ENCODE measurements around the gene MAL.

Gene MAL

GRCh38 chr2:94990956-94991355, 34.6 kb upstream of the MAL start:
- H3K4me3 Mint-ChIP-seq = no peak overlapping the region
- no peaks in the 10 kb centered on the region for H3K36me3 Mint-ChIP-seq (ENCODE audit: insufficient read depth)
- peaks cover 40% of the 10 kb centered on the region for H3K27me3 Mint-ChIP-seq
- no peak for ATAC-seq (replicated peaks; ENCODE audit: extremely low read depth, poor library complexity, severe bottlenecking)
- no peak overlapping the region for H3K27ac Mint-ChIP-seq (ENCODE audit: low read depth)
- H3K9me3 Mint-ChIP-seq = no peaks in the 10 kb centered on the region
- no peaks in the 10 kb centered on the region for H3K4me1 Mint-ChIP-seq
- DNase-seq (ENCODE audit: low spot score in 2 of 2) = no peak

DNA sequence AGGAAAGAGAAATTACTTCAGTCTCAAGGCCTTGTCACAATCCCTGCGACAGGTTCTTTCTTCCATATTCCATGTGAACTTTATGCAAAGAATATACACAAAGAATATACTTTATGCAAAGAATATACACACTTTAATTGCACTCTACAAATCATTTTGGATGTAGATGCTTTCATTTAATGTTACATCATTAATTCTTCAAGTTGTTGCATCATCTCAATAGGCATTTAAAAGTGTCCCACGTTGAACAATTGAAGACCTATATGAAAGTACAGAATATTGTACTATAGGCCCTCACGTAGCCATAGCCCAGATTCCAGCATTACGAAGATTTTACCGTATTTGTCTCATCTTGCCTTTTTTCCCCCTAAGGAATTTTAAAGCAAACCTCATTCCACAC, 33.1 kb upstream of the MAL start:
- H3K27me3 Mint-ChIP-seq = peaks cover 43% of the 10 kb centered on the region
- H3K27ac Mint-ChIP-seq (ENCODE audit: low read depth) = no peak overlapping the region

GRCh38 chr2:94993176-94994062, 32.1 kb upstream of the MAL start:
- H3K4me3 Mint-ChIP-seq = no peak overlapping the region
- H3K27ac Mint-ChIP-seq (ENCODE audit: low read depth) = no peak overlapping the region
- no peak for ATAC-seq (replicated peaks; ENCODE audit: extremely low read depth, poor library complexity, severe bottlenecking)
- H3K36me3 Mint-ChIP-seq (ENCODE audit: insufficient read depth) = no peaks in the 10 kb centered on the region
- no peak for DNase-seq (ENCODE audit: low spot score in 2 of 2)
- no peaks in the 10 kb centered on the region for H3K9me3 Mint-ChIP-seq
- H3K4me1 Mint-ChIP-seq = no peaks in the 10 kb centered on the region
- peaks cover 47% of the 10 kb centered on the region for H3K27me3 Mint-ChIP-seq

More for the DNA sequence above, 33.1 kb upstream of the MAL start:
- Mint-ChIP-seq H3K4me1 (no peaks in the 10 kb centered on the region), H3K9me3 (no peaks in the 10 kb centered on the region), H3K36me3 (ENCODE audit: insufficient read depth) (no peaks in the 10 kb centered on the region), H3K4me3 (no peak overlapping the region)
- DNase-seq (ENCODE audit: low spot score in 2 of 2) (no peak), ATAC-seq (replicated peaks; ENCODE audit: extremely low read depth, poor library complexity, severe bottlenecking) (no peak)

DNA sequence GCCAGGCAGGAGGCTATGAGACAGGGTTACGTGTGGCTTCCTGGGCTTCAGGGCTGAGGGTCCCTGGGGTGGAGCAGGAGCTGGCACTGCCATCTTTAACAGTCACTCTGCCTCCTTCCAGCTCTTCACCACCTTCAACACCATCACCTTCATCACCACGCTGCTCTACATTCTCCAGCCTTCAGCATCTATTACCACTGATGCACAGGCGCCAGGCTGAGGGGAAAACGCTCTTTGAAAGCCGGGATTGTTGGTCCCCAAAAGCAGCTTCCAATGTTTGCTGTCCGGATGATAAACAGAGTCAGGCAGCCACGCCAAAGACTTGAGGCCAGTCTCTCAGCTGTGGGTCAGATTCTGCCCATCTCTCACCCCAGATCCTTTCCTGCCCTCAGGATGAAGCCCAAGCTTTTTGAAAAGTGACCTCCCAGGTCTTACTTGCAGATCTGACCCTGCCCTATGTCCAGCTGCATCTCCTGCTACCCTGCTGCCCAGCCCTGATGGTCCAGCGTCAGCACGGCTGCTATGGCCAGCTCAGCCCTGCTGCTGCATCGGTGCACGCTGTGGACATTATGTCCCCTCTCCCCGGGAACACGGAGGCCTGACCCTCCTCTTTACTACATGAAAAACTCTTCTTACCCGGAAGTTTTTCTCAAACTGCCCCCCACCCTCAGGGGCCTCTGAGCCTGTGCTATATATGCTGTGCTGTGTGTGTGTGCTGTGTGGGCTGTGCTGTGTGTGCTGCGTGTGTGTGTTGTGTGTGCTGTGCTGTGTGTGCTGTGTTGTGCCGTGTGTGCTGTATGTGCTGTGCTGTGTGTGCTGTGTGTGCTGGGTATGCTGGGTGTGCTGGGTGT, 31.2 kb upstream of the MAL start:
- Mint-ChIP-seq H3K4me3 (no peak overlapping the region), H3K27ac (ENCODE audit: low read depth) (no peak overlapping the region), H3K27me3 (peaks cover 56% of the 10 kb centered on the region), H3K4me1 (no peaks in the 10 kb centered on the region), H3K9me3 (no peaks in the 10 kb centered on the region), H3K36me3 (ENCODE audit: insufficient read depth) (no peaks in the 10 kb centered on the region)
- DNase-seq (ENCODE audit: low spot score in 2 of 2) = no peak
- ATAC-seq (replicated peaks; ENCODE audit: extremely low read depth, poor library complexity, severe bottlenecking) = no peak

DNA sequence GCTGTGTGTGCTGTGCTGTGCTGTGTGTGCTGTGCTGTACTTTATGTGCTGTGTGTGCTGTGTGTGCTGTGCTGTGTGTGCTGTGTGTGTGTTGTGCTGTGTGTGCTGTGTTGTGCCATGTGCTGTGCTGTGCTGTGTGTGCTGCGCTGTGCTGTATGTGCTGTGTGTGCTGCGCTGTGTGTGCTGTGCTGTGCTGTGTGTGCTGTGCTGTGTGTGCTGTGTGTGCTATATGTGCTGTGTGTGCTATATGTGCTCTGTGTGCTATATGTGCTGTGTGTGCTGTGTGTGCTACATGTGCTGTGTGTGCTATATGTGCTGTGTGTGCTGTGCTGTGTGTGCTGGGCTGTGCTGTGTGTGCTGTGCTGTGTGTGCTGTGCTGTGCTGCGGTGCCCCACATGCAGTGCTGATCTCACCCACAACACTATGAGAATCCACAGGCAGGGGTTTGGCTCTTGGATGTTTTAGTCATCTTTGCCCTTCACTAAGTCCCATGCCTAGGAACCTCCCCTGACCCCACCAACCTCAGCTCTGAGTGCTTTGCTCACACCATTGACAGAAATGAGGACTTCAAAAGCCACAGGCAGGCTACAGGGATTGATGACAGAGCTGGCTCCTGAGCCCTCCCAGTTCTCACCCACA, 30.5 kb upstream of the MAL start:
- no peak overlapping the region for H3K27ac Mint-ChIP-seq (ENCODE audit: low read depth)
- no peak for ATAC-seq (replicated peaks; ENCODE audit: extremely low read depth, poor library complexity, severe bottlenecking)

GRCh38 chr2:94995553-94996304, 29.8 kb upstream of the MAL start:
- DNase-seq (ENCODE audit: low spot score in 2 of 2) (no peak), ATAC-seq (replicated peaks; ENCODE audit: extremely low read depth, poor library complexity, severe bottlenecking) (no peak)
- H3K27ac Mint-ChIP-seq (ENCODE audit: low read depth) = no peak overlapping the region
- no peak overlapping the region for H3K4me3 Mint-ChIP-seq
- no peaks in the 10 kb centered on the region for H3K36me3 Mint-ChIP-seq (ENCODE audit: insufficient read depth)
- H3K4me1 Mint-ChIP-seq = no peaks in the 10 kb centered on the region
- peaks cover 61% of the 10 kb centered on the region for H3K27me3 Mint-ChIP-seq
- no peaks in the 10 kb centered on the region for H3K9me3 Mint-ChIP-seq

More for the DNA sequence above, 30.5 kb upstream of the MAL start:
- H3K27me3 Mint-ChIP-seq = peaks cover 61% of the 10 kb centered on the region
- no peak for DNase-seq (ENCODE audit: low spot score in 2 of 2)
- no peaks in the 10 kb centered on the region for H3K9me3 Mint-ChIP-seq
- H3K36me3 Mint-ChIP-seq (ENCODE audit: insufficient read depth) = no peaks in the 10 kb centered on the region
- no peaks in the 10 kb centered on the region for H3K4me1 Mint-ChIP-seq
- no peak overlapping the region for H3K4me3 Mint-ChIP-seq

- H3K4me1 Mint-ChIP-seq = no peaks in the 10 kb centered on the region
- peaks cover 61% of the 10 kb centered on the region for H3K27me3 Mint-ChIP-seq
- no peak for DNase-seq (ENCODE audit: low spot score in 2 of 2)
- H3K36me3 Mint-ChIP-seq (ENCODE audit: insufficient read depth) = no peaks in the 10 kb centered on the region
- no peak for ATAC-seq (replicated peaks; ENCODE audit: extremely low read depth, poor library complexity, severe bottlenecking)
- no peak overlapping the region for H3K4me3 Mint-ChIP-seq
- no peaks in the 10 kb centered on the region for H3K9me3 Mint-ChIP-seq
- H3K27ac Mint-ChIP-seq (ENCODE audit: low read depth) = no peak overlapping the region
Measured at GRCh38 chr2:94996305-94997100, 29.0 kb upstream of the MAL start.

DNA sequence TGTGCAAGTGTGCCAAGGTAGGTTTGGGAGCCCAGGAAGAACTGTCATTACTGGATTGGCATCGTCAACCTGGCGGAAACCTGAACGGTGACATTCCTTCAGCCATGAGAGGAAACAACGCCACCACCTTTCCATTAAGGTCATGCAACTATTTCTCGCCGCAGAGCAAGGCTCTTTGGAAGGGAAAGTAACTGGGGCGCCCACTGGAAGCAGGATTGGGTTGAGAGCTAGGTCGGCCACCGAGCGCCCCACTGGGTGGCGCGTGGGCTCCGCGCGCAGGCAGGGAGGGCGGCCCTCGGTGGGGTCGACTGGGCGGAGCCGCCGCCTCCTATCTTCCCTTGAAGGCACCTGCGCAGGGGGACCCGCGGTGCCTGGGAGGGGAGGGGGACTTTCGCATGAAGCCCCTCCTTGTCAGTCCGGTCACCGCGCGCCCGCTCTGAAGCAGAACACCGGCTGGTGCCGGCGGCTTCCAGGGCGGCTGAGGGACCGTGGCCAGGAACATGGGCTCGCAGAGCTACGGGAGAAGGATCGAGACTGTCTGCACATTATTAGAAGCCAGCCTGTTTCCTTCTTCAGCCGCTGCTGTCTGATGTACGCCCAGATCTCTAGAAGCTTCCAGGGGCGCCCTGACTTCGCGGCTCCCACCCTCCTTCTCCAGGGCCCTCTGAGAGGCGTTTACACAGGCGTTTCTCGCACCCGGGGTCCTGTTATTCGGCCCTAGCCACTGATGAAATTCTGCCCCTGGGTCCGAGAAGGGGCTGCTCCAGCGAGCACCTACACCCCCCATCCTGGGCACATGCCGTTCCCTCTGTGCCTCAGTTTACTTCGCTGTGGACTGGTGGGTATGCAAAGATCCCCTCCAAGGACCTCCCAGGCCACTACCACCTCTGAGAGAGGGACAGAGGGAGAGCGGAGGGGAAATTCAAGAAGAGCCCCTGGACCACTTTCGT, 27.3 kb upstream of the MAL start:
- H3K9me3 Mint-ChIP-seq = no peaks in the 10 kb centered on the region
- no peak overlapping the region for H3K27ac Mint-ChIP-seq (ENCODE audit: low read depth)
- ATAC-seq (replicated peaks; ENCODE audit: extremely low read depth, poor library complexity, severe bottlenecking) (no peak), DNase-seq (ENCODE audit: low spot score in 2 of 2) (no peak)
- no peaks in the 10 kb centered on the region for H3K4me1 Mint-ChIP-seq
- H3K27me3 Mint-ChIP-seq = peaks cover 56% of the 10 kb centered on the region
- no peaks in the 10 kb centered on the region for H3K36me3 Mint-ChIP-seq (ENCODE audit: insufficient read depth)
- H3K4me3 Mint-ChIP-seq = no peak overlapping the region

DNA sequence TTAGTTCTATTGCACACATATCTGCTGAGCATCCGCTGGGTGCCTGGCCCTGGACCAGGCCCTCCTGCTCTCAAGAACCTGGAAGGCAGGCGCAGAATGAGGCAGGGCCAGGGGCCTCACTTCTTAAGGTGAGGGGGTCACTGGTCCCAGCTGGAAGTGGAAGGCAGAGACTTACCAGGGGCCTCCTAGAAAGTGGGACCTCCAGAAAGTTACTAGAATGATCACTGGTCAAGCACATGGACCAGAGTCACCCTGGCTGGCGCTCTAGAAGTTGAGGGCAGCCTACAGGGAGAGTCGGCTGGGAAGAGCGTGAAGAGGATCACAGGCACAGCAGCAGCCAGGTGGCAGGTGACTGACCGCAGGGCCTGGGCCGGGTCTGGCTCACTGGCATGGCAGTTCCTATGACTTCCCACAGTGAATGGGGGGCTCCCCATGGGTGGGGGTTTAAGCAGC, 26.1 kb upstream of the MAL start:
- Mint-ChIP-seq H3K4me1 (peaks cover 2% of the 10 kb centered on the region), H3K9me3 (no peaks in the 10 kb centered on the region), H3K27ac (ENCODE audit: low read depth) (no peak overlapping the region), H3K27me3 (peaks cover 49% of the 10 kb centered on the region), H3K36me3 (ENCODE audit: insufficient read depth) (no peaks in the 10 kb centered on the region), H3K4me3 (no peak overlapping the region)
- no peak for DNase-seq (ENCODE audit: low spot score in 2 of 2)
- ATAC-seq (replicated peaks; ENCODE audit: extremely low read depth, poor library complexity, severe bottlenecking) = no peak

DNA sequence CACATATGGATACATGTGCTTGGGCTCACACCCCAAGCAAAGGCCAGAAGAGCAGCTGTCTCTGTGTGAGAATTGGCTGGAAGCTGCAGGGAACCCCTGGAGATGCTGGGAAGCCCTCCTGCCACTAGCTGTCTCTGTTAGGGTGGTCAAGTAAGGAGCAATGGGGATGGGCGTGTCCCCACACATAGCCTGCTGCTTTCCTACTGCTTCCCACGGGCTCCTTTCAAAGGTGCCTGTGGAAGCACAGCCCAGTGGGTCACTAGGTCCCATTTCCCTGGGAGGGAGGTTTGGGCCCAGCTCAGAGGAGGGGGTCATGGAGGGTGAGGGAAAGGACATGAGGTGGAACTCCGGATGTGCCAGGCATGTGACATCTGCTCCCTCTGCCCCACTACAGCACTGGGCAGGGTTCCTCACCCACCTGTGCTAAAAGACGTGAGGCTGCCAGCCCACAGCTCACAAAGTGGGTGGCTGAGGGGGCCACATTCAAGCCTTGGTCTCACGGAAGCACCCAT, 24.4 kb upstream of the MAL start:
- DNase-seq (ENCODE audit: low spot score in 2 of 2) (no peak), ATAC-seq (replicated peaks; ENCODE audit: extremely low read depth, poor library complexity, severe bottlenecking) (no peak)
- H3K4me1 Mint-ChIP-seq = peaks cover 5% of the 10 kb centered on the region
- peaks cover 49% of the 10 kb centered on the region for H3K27me3 Mint-ChIP-seq
- H3K4me3 Mint-ChIP-seq = no peak overlapping the region
- H3K9me3 Mint-ChIP-seq = no peaks in the 10 kb centered on the region
- no peak overlapping the region for H3K27ac Mint-ChIP-seq (ENCODE audit: low read depth)
- H3K36me3 Mint-ChIP-seq (ENCODE audit: insufficient read depth) = no peaks in the 10 kb centered on the region

Data from central memory CD8-positive, alpha-beta T cell (primary cell).